Caco-2 (cell line): ENCODE measurements around the gene LDHD. TPM values are rescaled to one million over a fixed set of nuclear protein-coding genes. Genes with fewer than 3 reads are reported as not detected.
A peak's percentile ranks its signal among the peaks of the same experiment; 100 is the strongest.
"Not testable (repeated sequence)": the region's sequence is repeated elsewhere in the genome, so short reads cannot be mapped to it uniquely, and the experiment has no call there.

ENCODE experiments used
- BruUV-seq: library from RNA; stranded (reverse); fragments of 400-500 nt; replicated peaks from 2 replicates; lab custom pipeline; 2021; lab: Mats Ljungman, UMichigan
- CTCF ChIA-PET: fragments of 300-600 bp; sonication (Branson Sonifier 250); formaldehyde crosslinking; loops from one replicate; lab custom pipeline; 2022; ENCODE audit warnings: antibody characterized with exemption; lab: Charles Lee
- POLR2A ChIA-PET: fragments of 300-600 bp; sonication (Branson Sonifier 250); formaldehyde crosslinking; loops from one replicate; lab custom pipeline; 2022; ENCODE audit warnings: antibody characterized with exemption; lab: Charles Lee
- DNase-seq, 2 experiments: peaks; one replicate each; pipeline versions ENCODE4 v3.0.0 to v3.0.0-alpha.2; 2020 to 2022
- H3K27me3 ChIP-seq: replicated peaks from 2 replicates; pipeline ENCODE4 v1.6.0; 2011; ENCODE audit warnings: low read length; ENCODE audit not compliant: control insufficient read depth, insufficient read depth
- H3K36me3 ChIP-seq: 2 replicates; pipeline ENCODE4 v1.5.1; 2011; ENCODE audit warnings: low read length; ENCODE audit not compliant: control insufficient read depth, insufficient read depth
- H3K4me1 ChIP-seq: fragments of 250-450 bp; sonication (Bioruptor Pico); 2 replicates; pipeline ENCODE4 v1.5.1; 2020; ENCODE audit warnings: mild to moderate bottlenecking
- H3K4me3 ChIP-seq: 2 replicates; pipeline ENCODE4 v1.5.1; 2011; ENCODE audit warnings: low read depth, mild to moderate bottlenecking, control low read depth, low read length
- H3K9me3 ChIP-seq: fragments of 250-450 bp; sonication (Bioruptor Pico); 2 replicates; pipeline ENCODE4 v1.5.1; 2020; ENCODE audit warnings: mild to moderate bottlenecking, moderate library complexity
- H3K27ac Mint-ChIP-seq: one replicate; pipeline ENCODE4 v1.8.0; 2022; ENCODE audit warnings: mixed read lengths; ENCODE audit not compliant: unreplicated experiment
- H3K27me3 Mint-ChIP-seq: one replicate; pipeline ENCODE4 v1.8.0; 2022; ENCODE audit warnings: mixed read lengths; ENCODE audit not compliant: insufficient read depth, unreplicated experiment
- H3K36me3 Mint-ChIP-seq: one replicate; pipeline ENCODE4 v1.8.0; 2022; ENCODE audit warnings: mild to moderate bottlenecking, mixed read lengths; ENCODE audit not compliant: insufficient read depth, unreplicated experiment
- H3K4me1 Mint-ChIP-seq: one replicate; pipeline ENCODE4 v1.8.0; 2022; ENCODE audit warnings: low read depth, mixed read lengths; ENCODE audit not compliant: unreplicated experiment
- H3K4me3 Mint-ChIP-seq: one replicate; pipeline ENCODE4 v1.8.0; 2022; ENCODE audit warnings: mild to moderate bottlenecking, moderate library complexity, mixed read lengths; ENCODE audit not compliant: unreplicated experiment
- H3K9me3 Mint-ChIP-seq: one replicate; pipeline ENCODE4 v1.8.0; 2022; ENCODE audit warnings: mixed read lengths; ENCODE audit not compliant: unreplicated experiment
- CTCF ChIP-seq, 2 experiments: fragments of 200-600 bp in 1 of 2; IDR thresholded peaks; 1 replicate in 1 of 2; 2 replicates in 1 of 2; pipeline versions ENCODE4 v1.5.1 to v1.8.0; 2011 to 2022; ENCODE audit warnings: antibody characterized with exemption in 1 of 2, control low read depth in 1 of 2, inconsistent platforms in 1 of 2, low read depth in 1 of 2, low read length in 1 of 2, mild to moderate bottlenecking in 1 of 2, moderate library complexity in 1 of 2; ENCODE audit not compliant: insufficient read depth in 1 of 2, severe bottlenecking in 1 of 2, unreplicated experiment in 1 of 2
- intact Hi-C: fragments of 100-400 bp; cut with micrococcal nuclease; formaldehyde crosslinking; loops from one replicate; pipeline ENCODE4 v1.10.0; 2022; ENCODE audit not compliant: unreplicated experiment
- total RNA-seq: library from RNA; stranded (reverse); gene quantifications from 2 replicates; pipeline ENCODE4 v1.2.3, GENCODE V29; 2022

LDHD gene
- total RNA-seq, 1 experiment from 2014 or later: 4.1 TPM

- TF ChIP-seq CTCF (IDR thresholded peaks at IDR 0.05; ENCODE audit: insufficient read depth in 1 of 2, low read depth in 1 of 2, low read length in 1 of 2, severe bottlenecking in 1 of 2, unreplicated experiment in 1 of 2): no peak
- Mint-ChIP-seq H3K27me3 (no peaks in the 10 kb centered on the region), H3K4me3 (no peak overlapping the region), H3K27ac (peak overlapping the region; percentile 84), H3K4me1 (peaks cover 24% of the 10 kb centered on the region), H3K9me3 (no peaks in the 10 kb centered on the region), H3K36me3 (peaks cover 20% of the 10 kb centered on the region)
- BruUV-seq: no TSS peak
- no peak overlapping the region for H3K4me3 ChIP-seq
- peaks cover 42% of the 10 kb centered on the region for H3K4me1 ChIP-seq
- no peaks in the 10 kb centered on the region for H3K27me3 ChIP-seq
- POLR2A ChIA-PET: no interaction called here
- H3K36me3 ChIP-seq: peaks cover 1% of the 10 kb centered on the region
- intact Hi-C loops: no loop called here
- H3K9me3 ChIP-seq: no peaks in the 10 kb centered on the region
- CTCF ChIA-PET: interaction anchor here (1.7 kb wide), 1 partner anchor 16 kb away, joined by 5 read pairs; no protein-coding TSS in a partner anchor
- DNase-seq: no peak
These were observed 21.4 kb downstream of the LDHD start for GRCh38 chr16:75095204-75095621.

GRCh38 chr16:75093598-75094540 lies 22.7 kb downstream of the LDHD start:
- no peak for TF ChIP-seq CTCF (IDR thresholded peaks at IDR 0.05; ENCODE audit: insufficient read depth in 1 of 2, low read depth in 1 of 2, low read length in 1 of 2, severe bottlenecking in 1 of 2, unreplicated experiment in 1 of 2)
- Mint-ChIP-seq H3K9me3 (no peaks in the 10 kb centered on the region), H3K4me1 (peaks cover 30% of the 10 kb centered on the region), H3K27ac (no peak overlapping the region), H3K36me3 (peaks cover 24% of the 10 kb centered on the region), H3K27me3 (no peaks in the 10 kb centered on the region), H3K4me3 (no peak overlapping the region)
- DNase-seq: no peak
- H3K9me3 ChIP-seq: no peaks in the 10 kb centered on the region
- intact Hi-C loops: no loop called here
- H3K36me3 ChIP-seq: peaks cover 1% of the 10 kb centered on the region; the same call in 1 of the 2 replicates
- H3K4me3 ChIP-seq: no peak overlapping the region
- H3K27me3 ChIP-seq: no peaks in the 10 kb centered on the region
- peaks cover 47% of the 10 kb centered on the region for H3K4me1 ChIP-seq
- no TSS peak for BruUV-seq
- POLR2A ChIA-PET: interaction anchor here (0.6 kb wide), 1 partner anchor 423 kb away, joined by 4 read pairs; no protein-coding TSS in a partner anchor
- CTCF ChIA-PET: interaction anchor here (1.7 kb wide), 1 partner anchor 18 kb away, joined by 5 read pairs; no protein-coding TSS in a partner anchor

- Mint-ChIP-seq H3K4me3 (no peak overlapping the region), H3K27me3 (no peaks in the 10 kb centered on the region), H3K27ac (no peak overlapping the region), H3K36me3 (peaks cover 24% of the 10 kb centered on the region), H3K9me3 (no peaks in the 10 kb centered on the region), H3K4me1 (peaks cover 30% of the 10 kb centered on the region)
- ChIA-PET POLR2A (interaction anchor here (0.6 kb wide), 1 partner anchor 36 kb away, joined by 3 read pairs; no protein-coding TSS in a partner anchor), CTCF (no interaction called here)
- DNase-seq: no peak
- Histone ChIP-seq H3K27me3 (no peaks in the 10 kb centered on the region), H3K4me3 (no peak overlapping the region), H3K9me3 (no peaks in the 10 kb centered on the region), H3K36me3 (peaks cover 1% of the 10 kb centered on the region; the same call in 1 of the 2 replicates), H3K4me1 (peaks cover 52% of the 10 kb centered on the region)
- TF ChIP-seq CTCF (IDR thresholded peaks at IDR 0.05; ENCODE audit: insufficient read depth in 1 of 2, low read depth in 1 of 2, low read length in 1 of 2, severe bottlenecking in 1 of 2, unreplicated experiment in 1 of 2): no peak
- intact Hi-C loops: no loop called here
- no TSS peak for BruUV-seq
These were observed 23.8 kb downstream of the LDHD start for GRCh38 chr16:75092777-75093176.

- intact Hi-C loops, BruUV-seq, DNase-seq, H3K27me3 ChIP-seq, H3K4me3 ChIP-seq, H3K27ac Mint-ChIP-seq, H3K9me3 ChIP-seq, H3K4me3 Mint-ChIP-seq, H3K27me3 Mint-ChIP-seq, H3K9me3 Mint-ChIP-seq, POLR2A ChIA-PET, H3K36me3 ChIP-seq: not testable (repeated sequence)
- peaks cover 19% of the 10 kb centered on the region for H3K36me3 Mint-ChIP-seq
- CTCF ChIA-PET: interaction anchor here (0.7 kb wide), 1 partner anchor 72 kb away, joined by 6 read pairs; no protein-coding TSS in a partner anchor
- H3K4me1 ChIP-seq: peaks cover 55% of the 10 kb centered on the region
- peaks cover 25% of the 10 kb centered on the region for H3K4me1 Mint-ChIP-seq
These were observed 25.0 kb downstream of the LDHD start for GRCh38 chr16:75091619-75092018.
